IMR-90 (cell line): ENCODE data around the gene TRPV4. TPM values are rescaled to one million over a fixed set of nuclear protein-coding genes. Genes with fewer than 3 reads are reported as not detected.

Experiments
- ATAC-seq: fragments of 200-7000 bp; cut with Tn5 transposase; 2 replicates; pipeline ENCODE4 v1.9.1; 2020; ENCODE audit warnings: low read depth, mild to moderate bottlenecking, moderate library complexity
- BruUV-seq: library from RNA; stranded (reverse); fragments of 400-500 nt; replicated peaks from 2 replicates; lab custom pipeline; 2021; lab: Mats Ljungman, UMichigan
- CTCF ChIA-PET: fragments of 300-600 bp; formaldehyde crosslinking; extraction: SDS; loops from one replicate; lab custom pipeline; 2021; ENCODE audit warnings: antibody characterized with exemption; lab: Yijun Ruan, JAX
- POLR2A ChIA-PET: fragments of 300-600 bp; sonication (Branson Sonifier 250); formaldehyde crosslinking; loops from one replicate; lab custom pipeline; 2022; ENCODE audit warnings: antibody characterized with exemption; ENCODE audit not compliant: unreplicated experiment; lab: Charles Lee
- DNase-seq: peaks from one replicate; pipeline ENCODE4 v3.0.0; 2013
- H2AFZ ChIP-seq: replicated peaks from 2 replicates; pipeline ENCODE3; 2013; ENCODE audit warnings: low read length, mild to moderate bottlenecking; ENCODE audit not compliant: poor library complexity
- H2AK5ac ChIP-seq: 2 replicates; pipeline ENCODE4 v1.6.1; 2013; ENCODE audit warnings: low read depth, low read length, inconsistent platforms
- H2AK9ac ChIP-seq: replicated peaks from 2 replicates; pipeline ENCODE3; 2013; ENCODE audit warnings: mild to moderate bottlenecking, low read depth, low read length, moderate library complexity; ENCODE audit not compliant: poor library complexity
- H2BK120ac ChIP-seq: 2 replicates; pipeline ENCODE4 v1.6.1; 2013; ENCODE audit warnings: low read depth, low read length, inconsistent platforms
- H2BK15ac ChIP-seq: 3 replicates; pipeline ENCODE4 v1.6.1; 2013; ENCODE audit warnings: low read depth, low read length, inconsistent platforms
- H2BK20ac ChIP-seq: 2 replicates; pipeline ENCODE4 v1.6.1; 2013; ENCODE audit warnings: low read depth, mild to moderate bottlenecking, inconsistent platforms, low read length, moderate library complexity
- H2BK5ac ChIP-seq: 2 replicates; pipeline ENCODE4 v1.6.1; 2013; ENCODE audit warnings: mild to moderate bottlenecking, low read depth, low read length, inconsistent platforms; ENCODE audit not compliant: poor library complexity, severe bottlenecking
- H3K14ac ChIP-seq: replicated peaks from 2 replicates; pipeline ENCODE4 v1.6.1; 2013; ENCODE audit warnings: low read depth, low read length, inconsistent platforms
- H3K18ac ChIP-seq: 2 replicates; pipeline ENCODE4 v1.6.1; 2013; ENCODE audit warnings: low read depth, low read length, control low read depth
- H3K23ac ChIP-seq: 2 replicates; pipeline ENCODE4 v1.6.1; 2013; ENCODE audit warnings: low read depth, low read length, inconsistent platforms
- H3K27ac ChIP-seq: 2 replicates; pipeline ENCODE4 v1.5.1; 2013; ENCODE audit warnings: mild to moderate bottlenecking, control low read depth, low read length; ENCODE audit not compliant: insufficient read depth
- H3K27me3 ChIP-seq: 2 replicates; pipeline ENCODE4 v1.6.1; 2013; ENCODE audit warnings: low read length; ENCODE audit not compliant: control insufficient read depth, insufficient read depth
- H3K36me3 ChIP-seq: 2 replicates; pipeline ENCODE4 v1.6.1; 2013; ENCODE audit warnings: low read length, mixed read lengths; ENCODE audit not compliant: control insufficient read depth, insufficient read depth
- H3K4ac ChIP-seq: 2 replicates; pipeline ENCODE4 v1.6.1; 2013; ENCODE audit warnings: low read depth, low read length, inconsistent platforms
- H3K4me1 ChIP-seq: 2 replicates; pipeline ENCODE4 v1.6.1; 2013; ENCODE audit warnings: low read length, mixed read lengths; ENCODE audit not compliant: control insufficient read depth, insufficient read depth
- H3K4me2 ChIP-seq: 2 replicates; pipeline ENCODE4 v1.6.1; 2013; ENCODE audit warnings: low read depth, mild to moderate bottlenecking, control low read depth, low read length, moderate library complexity
- H3K4me3 ChIP-seq: 2 replicates; pipeline ENCODE4 v1.5.1; 2013; ENCODE audit warnings: low read depth, mild to moderate bottlenecking, control low read depth, low read length, moderate library complexity; ENCODE audit not compliant: insufficient read depth
- H3K56ac ChIP-seq: 2 replicates; pipeline ENCODE4 v1.6.1; 2013; ENCODE audit warnings: low read length, inconsistent platforms; ENCODE audit not compliant: insufficient read depth; ENCODE audit errors: extremely low read depth
- H3K79me1 ChIP-seq, 2 experiments: 2 replicates each; pipeline ENCODE4 v1.6.1; 2013; ENCODE audit warnings: low read length in 2 of 2, inconsistent platforms in 1 of 2, low read depth in 1 of 2
- H3K9ac ChIP-seq: 2 replicates; pipeline ENCODE4 v1.6.1; 2013; ENCODE audit warnings: low read depth, low read length, control low read depth
- H3K9me1 ChIP-seq: 2 replicates; pipeline ENCODE4 v1.6.1; 2013; ENCODE audit warnings: low read length, inconsistent platforms; ENCODE audit not compliant: insufficient read depth
- H3K9me3 ChIP-seq: 2 replicates; pipeline ENCODE4 v1.6.1; 2013; ENCODE audit warnings: low read length; ENCODE audit not compliant: control insufficient read depth, insufficient read depth
- H4K20me1 ChIP-seq: 2 replicates; pipeline ENCODE4 v1.6.1; 2013; ENCODE audit warnings: low read length, inconsistent platforms; ENCODE audit not compliant: insufficient read depth
- H4K5ac ChIP-seq: 2 replicates; pipeline ENCODE4 v1.6.1; 2013; ENCODE audit warnings: mild to moderate bottlenecking, low read depth, low read length, control low read depth
- H4K8ac ChIP-seq, 2 experiments: 2 replicates each; pipeline ENCODE4 v1.6.1; 2013; ENCODE audit warnings: low read depth in 2 of 2, low read length in 2 of 2, control low read depth in 1 of 2, inconsistent platforms in 1 of 2
- H4K91ac ChIP-seq: 2 replicates; pipeline ENCODE4 v1.6.1; 2013; ENCODE audit warnings: low read depth, low read length, inconsistent platforms; ENCODE audit not compliant: insufficient read depth
- BHLHE40 ChIP-seq: fragments of 150-350 bp; IDR thresholded peaks from 2 replicates; pipeline ENCODE4 v1.6.1; 2016; ENCODE audit warnings: mild to moderate bottlenecking, low read depth, low read length
- CEBPB ChIP-seq: IDR thresholded peaks from 2 replicates; pipeline ENCODE4 v1.6.1; 2012; ENCODE audit warnings: low read depth, low read length, improper control_type of control experiment
- CHD1 ChIP-seq: IDR thresholded peaks from 2 replicates; pipeline ENCODE4 v1.6.1; 2012; ENCODE audit warnings: low read depth, low read length, improper control_type of control experiment
- MAFK ChIP-seq: IDR thresholded peaks from 2 replicates; pipeline ENCODE4 v1.6.1; 2012; ENCODE audit warnings: low read depth, low read length, improper control_type of control experiment
- SMC3 ChIP-seq: fragments of 150-350 bp; IDR thresholded peaks from 2 replicates; pipeline ENCODE4 v1.6.1; 2016; ENCODE audit warnings: low read depth, mild to moderate bottlenecking, antibody characterized with exemption, low read length, moderate library complexity
- WGBS, 2 experiments: methylation state at CpG; one replicate each; pipeline versions ENCODE4 v1.1.5 to v1.1.7; 2013; ENCODE audit warnings: missing lambda C conversion rate in 2 of 2; ENCODE audit not compliant: insufficient read length in 1 of 2; ENCODE audit errors: extremely low coverage in 2 of 2; 5-methylcytosine and 5-hydroxymethylcytosine counted together
- dilution Hi-C: fragments of 300-500 bp; cut with HindIII; formaldehyde crosslinking; loops from one replicate; pipeline ENCODE4 v1.14.3; 2018; ENCODE audit warnings: low sequenced_read_pairs; ENCODE audit not compliant: unreplicated experiment
- in situ Hi-C: fragments of 300-500 bp; cut with MboI; formaldehyde crosslinking; loops from 3 replicates; pipeline ENCODE4 v1.14.3; 2019; ENCODE audit warnings: low sequenced_read_pairs, inconsistent platforms, mixed read lengths
- intact Hi-C: fragments of 100-400 bp; cut with micrococcal nuclease; formaldehyde crosslinking; loops from 2 replicates; pipeline ENCODE4 v1.10.0; 2022
- polyA plus RNA-seq, 3 experiments: library from polyadenylated mRNA; depleted of rRNA; stranded (reverse); fragments of >200 nt; gene quantifications; 2 replicates each; pipeline ENCODE4 v1.2.3, GENCODE V29; 2012; ENCODE audit warnings: low replicate concordance in 1 of 3
- total RNA-seq: library from RNA; depleted of rRNA; stranded (reverse); fragments of >200 nt; gene quantifications from 2 replicates; pipeline ENCODE4 v1.2.3, GENCODE V29; 2012
- TF ChIP-seq, protein P1 (sequence below): conservative IDR thresholded peaks from 2 replicates; pipeline ENCODE4 v1.5.1; 2012; ENCODE audit warnings: mild to moderate bottlenecking, low read depth, low read length, improper control_type of control experiment

TRPV4 gene
- total and polyA plus RNA-seq, 2 of the 4 experiments (the other 2 are of a cell fraction): 1.1 to 6.1 TPM

DNA sequence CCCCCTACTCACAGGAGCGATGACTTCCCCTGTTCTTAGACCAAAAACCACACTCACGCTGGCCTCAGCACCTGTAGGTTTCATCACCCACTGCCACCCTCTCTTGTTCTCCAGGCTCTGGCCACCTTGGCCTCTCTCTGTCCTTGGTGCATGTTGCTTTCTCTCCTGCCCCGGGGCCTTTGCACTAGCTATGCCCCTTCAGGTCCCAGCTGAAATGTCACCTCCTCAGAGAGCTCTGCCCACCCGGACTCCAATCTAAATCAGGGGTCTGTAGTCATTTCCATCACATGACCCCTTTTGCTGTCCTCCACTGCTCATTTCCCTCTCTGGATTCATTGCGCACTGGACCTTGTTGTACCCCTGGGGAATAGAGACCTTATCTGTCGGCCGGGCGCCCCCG, 8.2 kb upstream of the TRPV4 start:
- ATAC-seq (no peak), DNase-seq (no peak)
- Histone ChIP-seq H3K4me3 (no peak overlapping the region), H3K18ac (no peak overlapping the region), H4K8ac (no peak overlapping the region), H3K14ac (no peak overlapping the region), H3K79me1 (no peaks in the 10 kb centered on the region), H2AFZ (no peak overlapping the region), H2BK20ac (no peak overlapping the region), H2AK9ac (no peak overlapping the region), H4K91ac (no peak overlapping the region), H3K56ac (no peak overlapping the region), H2BK120ac (no peak overlapping the region), H3K9me3 (no peaks in the 10 kb centered on the region), H2BK15ac (no peak overlapping the region), H3K4me2 (no peak overlapping the region), H4K20me1 (no peaks in the 10 kb centered on the region), H3K36me3 (no peaks in the 10 kb centered on the region), H3K9ac (no peak overlapping the region), H2BK5ac (no peak overlapping the region), H3K4me1 (no peaks in the 10 kb centered on the region), H3K27ac (no peak overlapping the region), H4K5ac (no peak overlapping the region), H3K23ac (no peak overlapping the region), H3K4ac (no peak overlapping the region), H3K9me1 (no peaks in the 10 kb centered on the region), H2AK5ac (no peak overlapping the region), H3K27me3 (no peaks in the 10 kb centered on the region; the same call in 1 of the 2 replicates)
- intact Hi-C loops (no loop called here), dilution Hi-C loops (no loop called here), in situ Hi-C loops (loop anchor here (5.0 kb wide), 1 partner anchor 39 kb away; no protein-coding TSS in a partner anchor)
- ChIA-PET CTCF (interaction anchor here (0.6 kb wide), 1 partner anchor 53 kb away, joined by 3 read pairs; no protein-coding TSS in a partner anchor), POLR2A (no interaction called here)
- 30% methylated on average over 2 of the region's 9 CpGs; no CpG with 5 or more reads in 1 of the 2 experiments for WGBS, 2 experiments
- no peak for TF ChIP-seq MAFK
- no peak for TF ChIP-seq CHD1
- TF ChIP-seq BHLHE40: no peak
- no peak for TF ChIP-seq SMC3
- TF ChIP-seq, protein P1, sequence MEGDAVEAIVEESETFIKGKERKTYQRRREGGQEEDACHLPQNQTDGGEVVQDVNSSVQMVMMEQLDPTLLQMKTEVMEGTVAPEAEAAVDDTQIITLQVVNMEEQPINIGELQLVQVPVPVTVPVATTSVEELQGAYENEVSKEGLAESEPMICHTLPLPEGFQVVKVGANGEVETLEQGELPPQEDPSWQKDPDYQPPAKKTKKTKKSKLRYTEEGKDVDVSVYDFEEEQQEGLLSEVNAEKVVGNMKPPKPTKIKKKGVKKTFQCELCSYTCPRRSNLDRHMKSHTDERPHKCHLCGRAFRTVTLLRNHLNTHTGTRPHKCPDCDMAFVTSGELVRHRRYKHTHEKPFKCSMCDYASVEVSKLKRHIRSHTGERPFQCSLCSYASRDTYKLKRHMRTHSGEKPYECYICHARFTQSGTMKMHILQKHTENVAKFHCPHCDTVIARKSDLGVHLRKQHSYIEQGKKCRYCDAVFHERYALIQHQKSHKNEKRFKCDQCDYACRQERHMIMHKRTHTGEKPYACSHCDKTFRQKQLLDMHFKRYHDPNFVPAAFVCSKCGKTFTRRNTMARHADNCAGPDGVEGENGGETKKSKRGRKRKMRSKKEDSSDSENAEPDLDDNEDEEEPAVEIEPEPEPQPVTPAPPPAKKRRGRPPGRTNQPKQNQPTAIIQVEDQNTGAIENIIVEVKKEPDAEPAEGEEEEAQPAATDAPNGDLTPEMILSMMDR: no peak
- TF ChIP-seq CEBPB: no peak
- no TSS peak for BruUV-seq
